ENCODE measurements around the gene TGFBR1.
A peak's percentile ranks its signal among the peaks of the same experiment; 100 is the strongest.

The TGFBR1 gene

GRCh38 chr9:99180199-99180598 is 75.3 kb downstream of the TGFBR1 start:
- TF ChIP-seq, protein P1, sequence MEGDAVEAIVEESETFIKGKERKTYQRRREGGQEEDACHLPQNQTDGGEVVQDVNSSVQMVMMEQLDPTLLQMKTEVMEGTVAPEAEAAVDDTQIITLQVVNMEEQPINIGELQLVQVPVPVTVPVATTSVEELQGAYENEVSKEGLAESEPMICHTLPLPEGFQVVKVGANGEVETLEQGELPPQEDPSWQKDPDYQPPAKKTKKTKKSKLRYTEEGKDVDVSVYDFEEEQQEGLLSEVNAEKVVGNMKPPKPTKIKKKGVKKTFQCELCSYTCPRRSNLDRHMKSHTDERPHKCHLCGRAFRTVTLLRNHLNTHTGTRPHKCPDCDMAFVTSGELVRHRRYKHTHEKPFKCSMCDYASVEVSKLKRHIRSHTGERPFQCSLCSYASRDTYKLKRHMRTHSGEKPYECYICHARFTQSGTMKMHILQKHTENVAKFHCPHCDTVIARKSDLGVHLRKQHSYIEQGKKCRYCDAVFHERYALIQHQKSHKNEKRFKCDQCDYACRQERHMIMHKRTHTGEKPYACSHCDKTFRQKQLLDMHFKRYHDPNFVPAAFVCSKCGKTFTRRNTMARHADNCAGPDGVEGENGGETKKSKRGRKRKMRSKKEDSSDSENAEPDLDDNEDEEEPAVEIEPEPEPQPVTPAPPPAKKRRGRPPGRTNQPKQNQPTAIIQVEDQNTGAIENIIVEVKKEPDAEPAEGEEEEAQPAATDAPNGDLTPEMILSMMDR (IDR thresholded peaks at IDR 0.05; ENCODE audit: control extremely low read depth, extremely low read depth, low read depth, missing control alignments): no peak
- POLR2A ChIA-PET: no interaction called here
- peak; percentile 65 for DNase-seq (ENCODE audit: extremely low spot score)
- CTCF ChIA-PET: interaction anchor here (1.1 kb wide), 1 partner anchor 17 kb away, joined by 3 read pairs; no protein-coding TSS in a partner anchor

DNA sequence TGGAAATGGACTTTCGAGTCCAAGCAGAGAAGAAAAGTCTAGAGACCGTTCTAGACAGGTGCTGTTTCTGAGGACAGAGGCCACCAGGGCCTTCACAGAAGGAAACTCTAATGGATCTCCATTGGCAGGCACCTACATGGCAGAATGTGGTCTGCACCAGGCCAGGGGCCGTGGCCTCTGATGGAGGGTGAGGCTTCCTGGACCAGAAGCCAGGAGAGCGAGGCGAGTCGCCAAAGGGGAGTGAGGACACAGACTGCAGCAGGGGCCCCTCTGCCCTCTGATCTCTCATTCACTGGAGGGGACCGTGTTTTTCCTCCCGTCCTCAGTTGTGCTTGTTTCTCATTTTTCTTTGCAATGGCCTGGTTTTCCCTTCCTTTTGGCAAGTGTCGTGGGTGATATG is 75.7 kb downstream of the TGFBR1 start:
- DNase-seq (ENCODE audit: extremely low spot score): no peak
- CTCF ChIA-PET: interaction anchor here (1.1 to 5.3 kb wide), 3 partner anchors 8 to 17 kb away, joined by 3 to 46 read pairs (median 40); no protein-coding TSS in a partner anchor
- TF ChIP-seq, protein P1 (IDR thresholded peaks at IDR 0.05; ENCODE audit: control extremely low read depth, extremely low read depth, low read depth, missing control alignments): no peak
- POLR2A ChIA-PET: no interaction called here

DNA sequence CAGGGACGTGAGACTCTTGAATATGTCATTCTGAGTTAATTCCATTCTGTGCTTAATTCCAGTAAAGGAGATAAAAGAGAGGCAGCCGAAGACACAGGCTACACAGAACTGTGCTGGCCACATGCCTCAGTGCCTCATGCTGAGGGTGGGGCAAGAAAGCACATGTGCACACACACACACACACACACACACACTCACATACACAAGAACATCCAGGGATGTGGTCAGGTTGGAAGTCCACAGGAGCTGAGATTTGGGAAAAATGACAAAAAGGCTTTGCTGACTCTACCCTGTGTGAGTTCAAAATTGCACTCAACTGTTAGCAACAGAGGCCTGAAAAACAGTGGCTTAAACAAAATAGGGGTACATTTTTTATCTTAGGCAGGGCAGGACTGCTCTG is 76.3 kb downstream of the TGFBR1 start:
- TF ChIP-seq, protein P1 (IDR thresholded peaks at IDR 0.05; ENCODE audit: control extremely low read depth, extremely low read depth, low read depth, missing control alignments): no peak
- DNase-seq (ENCODE audit: extremely low spot score): no peak
- CTCF ChIA-PET: interaction anchor here (0.9 to 9.4 kb wide), 9 partner anchors 9 to 85 kb away, joined by 3 to 133 read pairs (median 7); no protein-coding TSS in a partner anchor
- POLR2A ChIA-PET: interaction anchor here (0.7 kb wide), 1 partner anchor 41 kb away, joined by 3 read pairs; the partner anchor contains the start of genes ALG2 and SEC61B

DNA sequence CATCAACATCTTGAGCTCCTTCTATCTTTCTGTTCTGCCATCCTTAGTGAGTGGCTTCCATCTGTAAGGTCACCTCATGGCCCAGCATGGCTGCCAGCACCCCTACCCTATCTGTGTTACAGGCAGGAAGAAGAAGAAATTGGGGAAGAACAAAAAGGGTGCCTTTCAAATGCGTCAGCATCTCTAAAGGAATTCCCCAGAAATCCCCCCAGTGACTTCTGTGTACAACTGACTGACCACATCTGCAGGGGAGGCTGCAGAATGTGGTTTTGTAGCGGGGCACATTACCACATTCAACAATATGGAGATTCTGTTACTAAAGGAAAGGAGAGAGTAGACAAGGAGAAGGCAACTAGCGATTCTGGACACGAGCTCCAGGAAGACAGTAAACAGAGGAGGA is 76.7 kb downstream of the TGFBR1 start:
- peak; percentile 62 for DNase-seq (ENCODE audit: extremely low spot score)
- ChIA-PET POLR2A (interaction anchor here (0.7 kb wide), 1 partner anchor 40 kb away, joined by 3 read pairs; the partner anchor contains the start of genes ALG2 and SEC61B), CTCF (interaction anchor here (0.9 to 9.4 kb wide), 14 partner anchors 9 to 1143 kb away, joined by 3 to 133 read pairs (median 6); partner anchors contain the start of gene NR4A3)
- TF ChIP-seq, protein P1 (IDR thresholded peaks at IDR 0.05; ENCODE audit: control extremely low read depth, extremely low read depth, low read depth, missing control alignments): no peak

GRCh38 chr9:99182356-99182755 is 77.4 kb downstream of the TGFBR1 start:
- POLR2A ChIA-PET: no interaction called here
- CTCF ChIA-PET: interaction anchor here (0.8 to 9.4 kb wide), 19 partner anchors 9 to 1418 kb away, joined by 3 to 133 read pairs (median 4); partner anchors contain the start of gene NR4A3
- TF ChIP-seq, protein P1 (IDR thresholded peaks at IDR 0.05; ENCODE audit: control extremely low read depth, extremely low read depth, low read depth, missing control alignments): no peak

DNA sequence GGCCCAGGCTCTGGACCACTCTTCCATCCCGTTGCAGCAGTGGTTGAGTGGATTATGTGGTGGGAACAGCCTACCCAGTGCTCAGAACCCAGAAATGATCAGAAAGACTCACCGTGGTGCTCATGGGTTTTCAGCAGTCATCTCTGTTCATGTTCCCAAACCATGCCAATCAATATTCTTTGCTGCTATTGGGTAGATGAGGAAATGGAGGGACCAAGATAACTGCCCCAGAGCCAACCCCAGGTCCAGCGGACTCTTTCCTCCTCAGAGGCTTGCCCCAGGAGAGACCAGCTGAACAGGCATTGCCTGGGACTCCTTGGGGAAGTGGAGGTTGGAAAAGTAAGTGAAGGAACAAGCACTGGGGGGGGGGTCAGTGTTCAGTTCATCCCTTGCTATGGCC is 78.7 kb downstream of the TGFBR1 start:
- DNase-seq (ENCODE audit: extremely low spot score): no peak
- POLR2A ChIA-PET: interaction anchor here (0.5 to 0.7 kb wide), 2 partner anchors 21 to 637 kb away, joined by 3 to 6 read pairs; no protein-coding TSS in a partner anchor
- CTCF ChIA-PET: interaction anchor here (0.9 to 9.4 kb wide), 18 partner anchors 8 to 1138 kb away, joined by 3 to 133 read pairs (median 8); partner anchors contain the start of genes ALG2, NR4A3 and SEC61B
- TF ChIP-seq, protein P1 (IDR thresholded peaks at IDR 0.05; ENCODE audit: control extremely low read depth, extremely low read depth, low read depth, missing control alignments): no peak

More at GRCh38 chr9:99182356-99182755, 77.4 kb downstream of the TGFBR1 start:
- DNase-seq (ENCODE audit: extremely low spot score): no peak

All from GM10248 (cell line).